KMS-11 (cell line): ENCODE results near the gene TCF15.

ENCODE experiments used
- H2AFZ ChIP-seq: fragments of 200-600 bp; sonication (generic); 2 replicates; pipeline ENCODE4 v1.6.1; 2016; ENCODE audit warnings: antibody characterized with exemption, mixed run types, low read depth
- H3K27ac ChIP-seq: fragments of 200-600 bp; sonication (generic); 2 replicates; pipeline ENCODE4 v1.6.1; 2016; ENCODE audit warnings: mild to moderate bottlenecking, mixed run types
- H3K27me3 ChIP-seq: fragments of 200-600 bp; sonication (generic); 2 replicates; pipeline ENCODE4 v1.6.1; 2017; ENCODE audit warnings: mild to moderate bottlenecking, low read depth, mixed run types, moderate library complexity; ENCODE audit not compliant: insufficient read depth
- H3K36me3 ChIP-seq: fragments of 200-600 bp; sonication (generic); 2 replicates; pipeline ENCODE4 v1.6.1; 2017; ENCODE audit warnings: mild to moderate bottlenecking, mixed run types; ENCODE audit not compliant: insufficient read depth
- H3K4me1 ChIP-seq: fragments of 200-600 bp; sonication (generic); 2 replicates; pipeline ENCODE4 v1.6.1; 2016; ENCODE audit warnings: mild to moderate bottlenecking, low read depth, mixed run types; ENCODE audit not compliant: poor library complexity, severe bottlenecking
- H3K4me2 ChIP-seq: fragments of 200-600 bp; sonication (generic); 2 replicates; pipeline ENCODE4 v1.7.0; 2016; ENCODE audit warnings: mild to moderate bottlenecking, mixed run types
- H3K4me3 ChIP-seq: fragments of 200-600 bp; sonication (generic); IDR thresholded peaks from 2 replicates; pipeline ENCODE4 v1.6.1; 2017; ENCODE audit warnings: low read depth, low read length, mixed read lengths; ENCODE audit not compliant: insufficient read depth
- H3K79me2 ChIP-seq: fragments of 200-600 bp; sonication (generic); 2 replicates; pipeline ENCODE4 v1.6.1; 2016; ENCODE audit warnings: low read depth, mixed run types; ENCODE audit not compliant: insufficient read depth
- H3K9ac ChIP-seq: fragments of 200-600 bp; sonication (generic); 2 replicates; pipeline ENCODE4 v1.6.1; 2016; ENCODE audit warnings: mild to moderate bottlenecking, mixed run types
- H4K20me1 ChIP-seq: fragments of 200-600 bp; sonication (generic); 2 replicates; pipeline ENCODE4 v1.6.1; 2016; ENCODE audit warnings: mild to moderate bottlenecking, mixed run types; ENCODE audit not compliant: insufficient read depth
- TF ChIP-seq, protein P1 (sequence below): fragments of 200-600 bp; sonication (generic); conservative IDR thresholded peaks from 2 replicates; pipeline ENCODE4 v1.6.1; 2017; ENCODE audit warnings: low read depth, mild to moderate bottlenecking, antibody characterized with exemption, low read length, moderate library complexity, mixed read lengths

The TCF15 gene

DNA sequence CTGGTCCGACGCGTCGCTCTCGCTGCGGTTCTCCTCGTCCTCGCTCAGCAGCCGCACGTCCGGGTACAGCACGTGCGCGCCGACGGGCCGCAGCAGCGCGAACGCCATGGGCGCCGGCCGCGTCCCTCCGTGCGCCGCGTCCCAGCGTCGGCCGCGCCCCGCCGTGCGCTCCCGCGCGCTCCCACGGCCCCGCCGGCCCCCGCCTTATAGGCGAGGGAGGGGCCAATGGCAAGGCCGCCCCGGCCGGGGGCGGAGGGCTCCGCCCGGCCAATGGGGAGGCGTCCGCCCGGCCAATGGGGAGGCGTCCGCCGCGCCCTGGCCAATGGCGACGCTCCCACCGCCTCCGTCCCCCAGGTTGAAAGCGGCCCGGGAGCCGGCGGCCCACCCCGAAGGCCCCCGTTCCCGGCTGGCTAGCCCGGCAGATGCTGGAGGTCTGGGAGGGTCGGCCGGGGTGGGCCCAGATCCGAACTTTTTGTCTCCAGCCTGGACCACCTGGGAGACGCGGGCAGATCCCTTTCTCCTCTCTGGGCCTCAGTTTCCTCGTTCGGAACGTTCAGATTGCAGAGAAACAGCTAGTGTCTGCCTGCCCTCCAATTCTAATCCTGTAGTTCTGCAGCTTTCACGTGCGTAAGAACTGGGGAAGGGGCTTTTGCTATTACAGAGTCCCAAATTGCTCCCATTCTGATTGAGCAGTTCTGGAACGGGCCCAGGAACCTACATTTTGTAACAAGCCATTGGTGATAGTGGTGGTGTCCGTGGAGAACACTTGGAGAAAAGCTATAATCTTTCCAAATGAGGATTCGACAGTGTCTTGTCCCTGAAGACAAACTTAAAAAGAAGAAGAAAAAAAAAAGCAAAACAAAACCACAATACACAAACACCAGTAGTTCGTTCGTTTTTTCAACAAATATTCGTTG is at the start of gene TCF15:
TSS of gene TCF15 (minus strand) at position 180 of the 917 bp plus-strand sequence. CDS start at position 108, 72 bp downstream.
- Histone ChIP-seq H3K9ac (no peak within 1 kb of the TSS), H3K4me1 (no peaks in the 10 kb centered on the region), H3K4me3 (no peak within 1 kb of the TSS), H4K20me1 (no peaks in the 10 kb centered on the region), H2AFZ (no peak within 1 kb of the TSS), H3K27me3 (no peaks in the 10 kb centered on the region), H3K4me2 (no peak within 1 kb of the TSS), H3K79me2 (no peaks in the 10 kb centered on the region), H3K27ac (no peak within 1 kb of the TSS), H3K36me3 (no peaks in the 10 kb centered on the region)
- TF ChIP-seq, protein P1, sequence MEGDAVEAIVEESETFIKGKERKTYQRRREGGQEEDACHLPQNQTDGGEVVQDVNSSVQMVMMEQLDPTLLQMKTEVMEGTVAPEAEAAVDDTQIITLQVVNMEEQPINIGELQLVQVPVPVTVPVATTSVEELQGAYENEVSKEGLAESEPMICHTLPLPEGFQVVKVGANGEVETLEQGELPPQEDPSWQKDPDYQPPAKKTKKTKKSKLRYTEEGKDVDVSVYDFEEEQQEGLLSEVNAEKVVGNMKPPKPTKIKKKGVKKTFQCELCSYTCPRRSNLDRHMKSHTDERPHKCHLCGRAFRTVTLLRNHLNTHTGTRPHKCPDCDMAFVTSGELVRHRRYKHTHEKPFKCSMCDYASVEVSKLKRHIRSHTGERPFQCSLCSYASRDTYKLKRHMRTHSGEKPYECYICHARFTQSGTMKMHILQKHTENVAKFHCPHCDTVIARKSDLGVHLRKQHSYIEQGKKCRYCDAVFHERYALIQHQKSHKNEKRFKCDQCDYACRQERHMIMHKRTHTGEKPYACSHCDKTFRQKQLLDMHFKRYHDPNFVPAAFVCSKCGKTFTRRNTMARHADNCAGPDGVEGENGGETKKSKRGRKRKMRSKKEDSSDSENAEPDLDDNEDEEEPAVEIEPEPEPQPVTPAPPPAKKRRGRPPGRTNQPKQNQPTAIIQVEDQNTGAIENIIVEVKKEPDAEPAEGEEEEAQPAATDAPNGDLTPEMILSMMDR = no peak

DNA sequence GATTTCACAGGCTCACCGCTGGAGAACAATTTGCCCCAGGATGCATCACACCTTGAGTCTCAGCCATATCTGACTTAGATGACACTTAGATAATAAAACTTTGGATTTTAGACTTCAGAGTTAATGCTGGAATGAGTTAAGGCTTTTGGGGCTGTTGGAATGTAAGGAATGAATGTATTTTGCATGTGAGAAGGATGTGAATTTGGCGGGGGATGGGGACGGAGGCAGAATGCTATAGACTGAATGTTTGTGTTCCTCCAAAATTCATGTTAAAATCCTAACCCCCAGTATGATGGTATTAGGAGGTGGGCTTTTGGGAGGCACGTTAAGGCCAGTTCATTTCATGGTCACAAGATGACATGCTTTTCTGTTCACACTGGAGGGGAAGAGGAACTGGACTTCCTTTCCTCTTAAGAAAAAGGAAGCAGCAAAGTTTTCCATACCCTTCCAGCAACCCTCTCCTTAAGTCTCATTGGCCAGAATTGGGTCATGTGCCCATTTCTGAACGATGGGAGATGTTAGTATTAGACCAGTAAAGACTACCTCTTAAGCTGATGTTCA is 48.7 kb upstream of the TCF15 start:
- Histone ChIP-seq H3K4me1 (peaks cover 6% of the 10 kb centered on the region), H3K36me3 (no peaks in the 10 kb centered on the region), H3K4me2 (no peak overlapping the region), H3K27ac (no peak overlapping the region), H3K9ac (no peak overlapping the region), H3K27me3 (no peaks in the 10 kb centered on the region), H3K79me2 (no peaks in the 10 kb centered on the region), H4K20me1 (no peaks in the 10 kb centered on the region), H2AFZ (no peak overlapping the region), H3K4me3 (no peak overlapping the region)
- TF ChIP-seq, protein P1 = no peak

GRCh38 chr20:658202-658601 is 48.1 kb upstream of the TCF15 start:
- H3K9ac ChIP-seq = no peak overlapping the region
- H3K27me3 ChIP-seq = no peaks in the 10 kb centered on the region
- no peak overlapping the region for H3K27ac ChIP-seq
- no peaks in the 10 kb centered on the region for H4K20me1 ChIP-seq
- H3K79me2 ChIP-seq = no peaks in the 10 kb centered on the region
- no peak overlapping the region for H3K4me2 ChIP-seq
- no peaks in the 10 kb centered on the region for H3K36me3 ChIP-seq
- H3K4me3 ChIP-seq = no peak overlapping the region
- H2AFZ ChIP-seq = no peak overlapping the region
- TF ChIP-seq, protein P1 = no peak
- peaks cover 9% of the 10 kb centered on the region for H3K4me1 ChIP-seq

GRCh38 chr20:655726-656624 is 45.9 kb upstream of the TCF15 start:
- Histone ChIP-seq H3K4me2 (no peak overlapping the region), H3K36me3 (no peaks in the 10 kb centered on the region)

More at GRCh38 chr20:655726-656624, 45.9 kb upstream of the TCF15 start:
- Histone ChIP-seq H3K9ac (no peak overlapping the region), H4K20me1 (no peaks in the 10 kb centered on the region), H3K4me3 (no peak overlapping the region), H2AFZ (no peak overlapping the region), H3K4me1 (peaks cover 14% of the 10 kb centered on the region), H3K27ac (no peak overlapping the region), H3K27me3 (no peaks in the 10 kb centered on the region), H3K79me2 (peaks cover 18% of the 10 kb centered on the region)
- TF ChIP-seq, protein P1 = no peak
